DOHH2 (cell line): ENCODE results near the gene CPM.

Source experiments
- EZH2phosphoT487 ChIP-seq: fragments of 200-600 bp; sonication (generic); IDR thresholded peaks from 2 replicates; pipeline ENCODE4 v1.6.1; 2017; ENCODE audit warnings: borderline replicate concordance, mild to moderate bottlenecking, antibody characterized with exemption, low read length, moderate library complexity, mixed read lengths
- TF ChIP-seq, protein P1 (sequence below): fragments of 200-600 bp; sonication (generic); IDR thresholded peaks from one replicate; pipeline ENCODE4 v1.5.1; 2014; ENCODE audit warnings: antibody characterized with exemption, mild to moderate bottlenecking, low read depth, low read length; ENCODE audit not compliant: poor library complexity, severe bottlenecking

DNA sequence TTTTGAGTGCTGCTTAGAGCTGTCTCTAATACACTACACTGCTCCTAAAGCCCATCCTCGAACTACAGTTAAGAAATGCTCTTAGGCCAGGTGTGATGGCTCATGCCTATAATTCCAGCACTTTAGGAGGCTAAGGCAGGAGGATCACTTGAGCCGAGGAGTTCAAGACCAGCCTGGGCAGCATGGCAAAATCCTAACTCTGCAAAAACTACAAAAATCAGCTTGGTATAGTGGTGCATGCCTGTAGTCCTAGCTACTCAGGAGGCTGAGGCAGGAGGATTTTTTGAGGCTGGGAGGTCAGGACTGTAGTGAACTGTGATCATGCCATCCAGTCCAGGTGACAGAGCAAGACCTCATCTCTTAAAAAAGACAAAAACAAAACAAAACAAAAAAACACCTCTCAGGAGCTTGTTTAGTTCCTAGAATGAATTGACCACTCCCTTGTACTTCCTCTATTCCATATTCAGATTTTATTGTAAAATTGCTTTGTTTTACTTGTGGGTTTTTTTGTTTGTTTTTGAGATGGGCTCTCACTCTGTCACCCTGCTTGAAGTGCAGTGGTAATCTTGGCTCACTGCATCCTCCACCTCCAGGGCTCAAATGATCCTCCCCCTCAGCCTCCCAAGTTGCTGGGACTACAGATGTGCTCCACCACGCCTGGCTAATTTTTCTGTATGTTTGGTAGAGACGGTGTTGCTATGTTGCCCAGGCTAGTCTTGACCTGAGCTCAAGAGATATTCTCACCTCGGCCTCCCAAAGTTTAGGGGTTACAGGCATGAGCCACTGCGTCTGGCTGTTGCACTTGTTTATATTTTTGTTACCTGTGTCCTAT lies 111.4 kb downstream of the CPM start:
- TF ChIP-seq, protein P1, sequence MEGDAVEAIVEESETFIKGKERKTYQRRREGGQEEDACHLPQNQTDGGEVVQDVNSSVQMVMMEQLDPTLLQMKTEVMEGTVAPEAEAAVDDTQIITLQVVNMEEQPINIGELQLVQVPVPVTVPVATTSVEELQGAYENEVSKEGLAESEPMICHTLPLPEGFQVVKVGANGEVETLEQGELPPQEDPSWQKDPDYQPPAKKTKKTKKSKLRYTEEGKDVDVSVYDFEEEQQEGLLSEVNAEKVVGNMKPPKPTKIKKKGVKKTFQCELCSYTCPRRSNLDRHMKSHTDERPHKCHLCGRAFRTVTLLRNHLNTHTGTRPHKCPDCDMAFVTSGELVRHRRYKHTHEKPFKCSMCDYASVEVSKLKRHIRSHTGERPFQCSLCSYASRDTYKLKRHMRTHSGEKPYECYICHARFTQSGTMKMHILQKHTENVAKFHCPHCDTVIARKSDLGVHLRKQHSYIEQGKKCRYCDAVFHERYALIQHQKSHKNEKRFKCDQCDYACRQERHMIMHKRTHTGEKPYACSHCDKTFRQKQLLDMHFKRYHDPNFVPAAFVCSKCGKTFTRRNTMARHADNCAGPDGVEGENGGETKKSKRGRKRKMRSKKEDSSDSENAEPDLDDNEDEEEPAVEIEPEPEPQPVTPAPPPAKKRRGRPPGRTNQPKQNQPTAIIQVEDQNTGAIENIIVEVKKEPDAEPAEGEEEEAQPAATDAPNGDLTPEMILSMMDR, result no peak
- TF ChIP-seq EZH2phosphoT487, result no peak
